Activated T-cell treated with anti-CD3 and anti-CD28 coated beads for 24 hours (primary cell): ENCODE results near the gene TPTE.
"Not testable (repeated sequence)": the region's sequence is repeated elsewhere in the genome, so short reads cannot be mapped to it uniquely, and the experiment has no call there.

Experiments
- DNase-seq: peaks from one replicate; pipeline ENCODE4 v3.0.0-alpha.2; 2020; ENCODE audit warnings: low read depth

Gene TPTE

DNA sequence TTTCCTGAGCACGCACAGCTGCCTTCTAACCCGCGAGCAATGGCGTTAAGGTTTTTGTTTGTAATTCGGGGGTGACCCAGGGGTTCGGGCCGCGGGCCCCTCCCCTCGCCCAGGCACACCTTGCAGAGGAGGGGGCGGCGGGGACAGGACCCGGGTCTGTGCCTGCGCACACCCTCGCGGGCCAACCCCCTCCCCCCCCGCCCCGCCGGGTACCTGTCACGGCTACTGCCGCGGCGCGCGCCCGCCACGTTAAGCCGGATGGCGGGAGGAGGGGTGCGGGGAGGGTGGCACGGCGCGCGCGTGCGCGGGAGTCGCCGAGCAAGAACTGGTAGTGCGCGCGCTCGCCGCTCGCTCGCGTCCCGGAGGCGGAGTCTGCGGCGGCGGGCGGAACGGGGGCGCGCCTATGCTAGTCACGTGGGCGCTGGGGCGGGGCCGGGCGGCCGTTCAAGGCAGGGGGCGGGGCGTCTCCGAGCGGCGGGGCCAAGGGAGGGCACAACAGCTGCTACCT is at the start of gene TPTE:
TSS of gene TPTE (plus strand) at position 493 of the 508 bp plus-strand sequence. CDS start 17,141 bp downstream, outside the sequence.
- no peak for DNase-seq

DNA sequence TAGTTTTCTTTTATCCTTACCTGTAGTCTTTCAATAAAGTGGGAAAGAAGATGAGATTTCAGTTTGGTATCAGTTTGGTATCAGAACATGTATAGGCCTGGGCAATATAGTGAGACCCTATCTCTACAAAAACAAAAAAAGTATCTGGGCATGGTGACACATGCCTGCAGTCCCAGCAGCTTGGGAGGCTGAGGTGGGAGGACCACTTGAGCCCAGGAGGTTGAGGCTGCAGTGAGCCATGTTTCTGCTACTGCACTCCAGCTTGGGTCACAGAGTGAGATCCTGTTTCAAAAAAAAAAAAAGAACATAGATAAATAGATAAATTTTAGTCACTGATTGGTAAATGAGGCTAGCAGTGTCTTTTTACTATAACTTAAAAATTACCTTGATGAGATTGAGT is 49.4 kb upstream of the TPTE start:
- not testable (repeated sequence) for DNase-seq

DNA sequence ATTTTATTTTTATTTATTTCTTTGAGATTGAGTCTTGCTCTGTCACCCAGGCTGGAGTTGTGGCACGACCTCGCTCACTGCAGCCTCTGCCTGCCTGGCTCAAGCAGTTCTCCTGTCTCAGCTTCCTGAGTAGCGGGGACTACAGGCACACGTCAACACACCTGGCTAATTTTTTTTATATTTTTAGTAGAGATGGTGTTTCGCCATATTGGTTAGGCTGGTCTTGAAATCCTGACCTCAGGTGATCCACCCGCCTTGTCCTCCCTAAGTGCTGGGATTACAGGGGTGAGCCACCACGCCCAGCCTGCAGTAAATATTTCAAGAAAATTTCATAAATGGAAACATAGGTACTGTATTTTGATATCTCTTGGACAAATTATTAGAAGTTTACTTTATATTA is 43.6 kb upstream of the TPTE start:
- DNase-seq = not testable (repeated sequence)

DNA sequence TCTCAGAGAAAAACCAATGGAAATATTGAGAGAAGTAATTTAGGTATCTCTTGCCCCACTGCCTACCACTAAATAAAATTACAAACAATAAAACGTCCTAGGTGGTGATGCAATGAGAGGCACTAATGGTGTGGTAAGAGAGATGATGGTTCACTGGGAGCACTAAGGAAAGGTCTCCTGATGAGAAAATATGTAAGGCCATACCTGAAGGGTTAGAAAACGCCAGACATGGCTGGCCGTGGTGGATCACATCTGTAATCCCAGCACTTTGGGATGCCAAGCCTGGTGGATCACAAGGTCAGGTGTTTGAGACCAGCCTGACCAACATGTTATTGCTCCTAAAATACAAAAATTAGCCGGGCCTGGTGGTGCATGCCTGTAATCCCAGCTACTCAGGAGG is 41.5 kb upstream of the TPTE start:
- DNase-seq = not testable (repeated sequence)

DNA sequence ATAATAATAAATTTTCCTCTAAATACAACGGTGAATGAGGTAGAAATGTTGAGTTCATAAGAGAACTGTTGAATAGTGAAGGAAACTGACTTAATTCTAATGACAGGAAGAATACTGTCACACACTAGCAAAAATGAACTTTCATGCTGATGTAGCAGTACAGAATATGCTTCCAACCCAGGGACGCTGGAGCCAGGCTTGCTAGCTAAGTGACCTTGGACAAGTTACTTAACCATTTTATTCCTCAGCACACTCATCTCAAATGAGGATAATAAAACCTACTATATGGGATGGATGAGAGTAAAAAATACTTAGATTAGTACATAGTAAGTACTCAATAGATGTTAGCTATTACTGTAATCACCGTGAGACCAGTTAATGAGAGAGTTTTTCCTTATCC is 36.5 kb upstream of the TPTE start:
- DNase-seq = not testable (repeated sequence)

DNA sequence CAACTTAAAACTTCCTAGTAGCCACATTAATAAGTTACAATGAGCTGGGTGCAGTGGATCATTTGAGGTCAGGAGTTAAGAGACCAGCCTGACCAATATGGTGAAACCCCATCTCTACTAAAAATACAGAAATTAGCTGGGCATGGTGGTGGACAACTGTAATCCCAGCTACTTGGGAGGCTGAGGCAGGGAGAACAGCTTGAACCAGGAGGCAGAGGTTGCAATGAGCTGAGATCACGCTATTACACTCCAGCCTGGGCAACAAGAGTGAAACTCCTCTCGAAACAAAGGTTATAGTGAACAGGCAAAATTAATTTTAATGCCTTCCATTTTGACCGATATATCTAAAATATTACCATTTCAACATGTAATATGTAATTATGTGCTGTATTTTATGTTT is 30.9 kb upstream of the TPTE start:
- DNase-seq = not testable (repeated sequence)

DNA sequence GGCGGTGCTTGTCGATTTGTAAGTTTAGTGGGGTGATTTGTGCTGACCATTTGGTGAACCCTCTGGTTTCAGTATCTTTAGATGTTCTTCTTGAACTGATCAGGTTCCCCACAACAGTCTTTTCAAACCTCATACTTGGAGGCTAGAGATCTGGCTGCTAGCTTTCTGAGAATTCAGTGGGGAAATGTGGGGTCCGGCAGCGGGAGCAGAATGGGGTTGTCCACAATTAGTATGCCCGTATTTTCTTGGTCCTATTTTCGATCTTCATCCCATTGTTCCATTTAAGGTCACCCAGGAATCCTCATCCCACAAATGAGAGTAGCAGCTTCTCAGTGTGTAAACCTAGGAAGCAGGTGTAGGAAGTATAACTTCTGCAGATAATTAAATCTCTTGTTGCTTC is 10.3 kb upstream of the TPTE start:
- no peak for DNase-seq

DNA sequence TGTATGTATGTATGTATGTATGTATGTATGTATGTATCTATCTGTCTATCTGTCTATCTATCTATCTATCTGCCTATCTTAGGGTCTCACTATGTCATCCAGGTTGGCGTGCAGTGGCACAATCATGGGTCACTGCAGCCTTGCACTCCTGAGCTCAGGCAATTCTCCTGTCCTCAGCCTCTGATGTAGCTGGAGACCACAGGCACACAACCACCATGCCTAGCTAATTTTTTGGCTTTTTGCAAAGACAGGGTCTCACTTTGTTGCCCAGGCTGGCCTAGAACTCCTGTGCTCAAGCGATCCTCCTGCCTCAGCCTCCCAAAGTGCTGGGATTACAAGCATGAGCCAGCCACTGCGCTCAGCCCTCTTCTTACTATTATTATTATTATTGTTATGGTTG is 4.5 kb upstream of the TPTE start:
- DNase-seq = not testable (repeated sequence)

DNA sequence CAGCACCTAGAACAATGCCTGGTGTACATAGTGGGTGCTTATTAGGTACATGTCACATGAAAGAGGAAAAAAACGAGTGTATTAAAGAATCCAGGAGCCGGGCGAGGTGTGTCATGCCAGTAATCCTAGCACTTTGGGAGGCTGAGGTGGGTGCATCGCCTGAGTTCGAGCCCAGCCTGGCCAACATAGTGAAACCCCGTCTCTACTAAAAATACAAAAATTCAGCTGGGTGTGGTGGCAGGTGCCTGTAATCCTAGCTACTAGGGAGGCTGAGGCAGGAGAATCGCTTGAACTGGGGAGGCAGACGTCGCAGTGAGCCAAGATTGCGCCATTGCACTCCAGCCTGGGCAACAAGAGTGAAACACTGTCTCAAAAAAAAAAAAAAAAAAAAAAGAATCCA is 3.5 kb upstream of the TPTE start:
- not testable (repeated sequence) for DNase-seq

DNA sequence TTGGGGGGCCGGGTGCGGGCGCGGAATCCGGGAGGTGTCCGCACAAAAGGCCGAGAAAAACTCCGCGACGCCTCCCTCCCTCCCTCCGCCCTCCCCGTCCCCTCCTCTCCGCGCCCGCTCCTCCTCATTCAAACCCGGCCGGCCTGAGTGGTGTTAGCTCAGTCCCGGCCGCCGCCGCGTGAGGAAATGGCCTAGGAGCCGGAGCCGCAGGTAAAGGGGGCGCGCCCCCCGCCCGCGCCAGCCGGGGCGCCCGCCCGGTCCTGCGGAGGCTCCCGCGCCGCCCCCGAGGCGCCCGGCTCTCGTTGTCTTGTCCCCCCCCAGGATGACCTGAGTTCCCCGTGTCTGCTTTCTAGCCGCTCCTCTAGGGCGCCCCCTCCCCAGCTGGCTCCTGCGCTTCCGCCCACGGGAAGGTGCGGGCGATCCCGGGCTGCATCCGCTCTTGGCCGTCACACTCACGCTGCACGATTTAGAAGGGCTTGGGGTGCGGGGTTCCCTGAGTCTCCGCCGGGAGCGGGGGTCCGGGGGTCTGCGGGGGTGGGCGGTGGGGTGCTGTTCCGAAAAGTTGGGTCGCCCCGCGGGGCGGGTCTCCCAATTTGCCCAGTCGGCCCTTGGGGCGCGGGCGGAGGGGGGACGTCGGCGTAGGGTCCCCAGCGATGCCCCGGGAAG is 585 bp downstream of the TPTE start:
- not testable (repeated sequence) for DNase-seq

DNA sequence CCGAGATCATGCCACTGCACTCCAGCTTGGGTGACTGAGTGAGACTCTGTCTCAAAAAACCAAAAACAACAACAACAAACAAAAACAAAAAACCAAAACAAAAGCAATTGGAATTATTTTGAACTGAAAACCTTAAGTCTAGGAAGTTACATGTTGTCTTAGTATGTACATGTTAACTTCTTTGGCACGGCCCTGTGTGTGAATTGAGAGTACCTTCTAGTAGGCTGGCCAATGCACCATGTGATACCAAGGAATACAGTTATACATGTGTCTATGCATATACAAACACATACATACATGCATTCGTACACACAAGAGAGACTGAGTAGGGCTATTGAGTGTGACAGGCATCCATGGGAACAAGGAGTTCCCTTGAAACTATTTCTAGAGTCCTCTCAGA is 18.6 kb downstream of the TPTE start:
- DNase-seq = no peak

DNA sequence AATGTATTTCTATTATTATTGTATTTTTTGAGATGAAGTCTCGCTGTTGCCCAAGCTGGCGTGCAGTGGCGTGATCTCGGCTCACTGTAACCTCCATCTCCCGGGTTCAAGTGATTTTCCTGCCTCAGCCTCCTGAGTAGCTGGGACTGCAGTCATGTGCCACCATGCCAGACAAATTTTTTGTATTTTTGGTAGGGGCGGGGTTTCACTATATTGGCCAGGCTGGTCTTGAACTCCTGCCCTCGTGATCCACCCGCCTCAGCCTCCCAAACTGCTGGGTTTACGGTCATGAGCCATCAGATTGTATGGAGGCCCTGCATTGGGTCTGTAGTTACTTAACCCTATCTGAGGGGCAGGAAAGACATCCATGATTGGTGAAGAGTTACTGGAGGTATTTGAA is 23.0 kb downstream of the TPTE start:
- DNase-seq = not testable (repeated sequence)

DNA sequence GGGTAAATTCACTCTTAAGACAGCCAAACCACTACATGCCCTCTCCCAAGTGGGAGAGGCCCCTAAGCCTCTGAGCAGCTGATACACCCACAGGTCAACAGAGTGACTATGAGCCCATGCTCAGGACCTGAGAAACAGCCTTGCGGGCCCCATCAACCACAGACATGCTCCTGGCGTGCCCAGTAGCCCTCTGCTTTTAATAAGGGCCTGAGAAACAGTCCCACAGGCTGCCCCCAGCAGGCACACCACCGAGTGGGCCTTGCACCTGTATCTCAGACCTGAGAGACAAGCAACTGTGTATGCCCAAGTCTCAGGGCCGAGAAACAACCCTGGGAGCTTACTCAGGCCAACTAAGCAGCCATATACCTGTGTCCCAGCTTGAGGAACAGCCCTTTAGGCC is 26.5 kb downstream of the TPTE start:
- DNase-seq = not testable (repeated sequence)

DNA sequence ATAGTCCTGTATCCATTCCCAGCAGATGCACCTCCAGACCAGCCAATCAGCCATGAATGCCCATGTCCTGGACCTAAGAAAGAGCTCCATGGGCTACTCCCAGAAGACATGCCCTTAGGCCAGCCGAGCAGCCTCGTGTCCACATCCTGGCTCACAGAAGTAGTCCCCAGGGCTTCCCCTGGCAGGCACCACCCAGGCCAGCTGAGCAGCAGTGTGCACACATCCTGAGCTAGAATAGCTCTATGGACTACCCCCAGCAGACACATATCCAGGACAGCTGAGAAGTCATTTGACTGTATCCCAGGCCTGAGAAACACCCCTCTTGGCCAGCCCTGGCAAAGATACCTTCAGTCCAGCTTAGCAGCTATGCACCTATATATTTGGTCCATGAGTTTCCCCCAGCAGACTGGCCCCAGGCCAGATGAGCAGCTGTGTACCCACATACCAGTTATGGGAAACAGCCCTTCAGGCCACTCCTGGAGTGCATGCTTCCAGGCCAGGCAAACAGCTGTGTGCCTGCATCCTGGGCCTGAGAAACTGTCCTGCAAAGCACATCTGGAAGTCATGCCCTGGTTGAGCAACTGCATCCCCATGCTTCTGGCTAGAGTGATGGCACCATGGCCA is 27.1 kb downstream of the TPTE start:
- DNase-seq = not testable (repeated sequence)

DNA sequence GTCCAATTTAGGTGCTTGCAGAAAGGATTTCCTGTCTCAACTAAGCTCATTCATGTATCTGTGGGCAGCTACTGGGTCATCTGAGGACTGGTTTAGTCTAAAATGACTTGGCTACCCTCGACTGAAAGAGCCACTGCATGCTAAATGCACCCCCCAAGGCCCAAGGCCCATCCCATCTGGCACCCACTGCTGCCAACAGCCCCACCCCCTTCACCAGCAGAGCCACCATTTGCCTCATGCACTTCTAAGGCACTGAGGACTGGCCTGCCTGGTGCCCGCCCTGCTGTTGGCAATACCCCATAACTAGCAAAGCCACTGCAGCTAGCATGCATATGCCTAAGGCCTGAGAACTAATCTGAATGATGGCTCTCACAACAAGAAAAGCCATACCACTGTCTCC is 49.4 kb downstream of the TPTE start:
- not testable (repeated sequence) for DNase-seq

DNA sequence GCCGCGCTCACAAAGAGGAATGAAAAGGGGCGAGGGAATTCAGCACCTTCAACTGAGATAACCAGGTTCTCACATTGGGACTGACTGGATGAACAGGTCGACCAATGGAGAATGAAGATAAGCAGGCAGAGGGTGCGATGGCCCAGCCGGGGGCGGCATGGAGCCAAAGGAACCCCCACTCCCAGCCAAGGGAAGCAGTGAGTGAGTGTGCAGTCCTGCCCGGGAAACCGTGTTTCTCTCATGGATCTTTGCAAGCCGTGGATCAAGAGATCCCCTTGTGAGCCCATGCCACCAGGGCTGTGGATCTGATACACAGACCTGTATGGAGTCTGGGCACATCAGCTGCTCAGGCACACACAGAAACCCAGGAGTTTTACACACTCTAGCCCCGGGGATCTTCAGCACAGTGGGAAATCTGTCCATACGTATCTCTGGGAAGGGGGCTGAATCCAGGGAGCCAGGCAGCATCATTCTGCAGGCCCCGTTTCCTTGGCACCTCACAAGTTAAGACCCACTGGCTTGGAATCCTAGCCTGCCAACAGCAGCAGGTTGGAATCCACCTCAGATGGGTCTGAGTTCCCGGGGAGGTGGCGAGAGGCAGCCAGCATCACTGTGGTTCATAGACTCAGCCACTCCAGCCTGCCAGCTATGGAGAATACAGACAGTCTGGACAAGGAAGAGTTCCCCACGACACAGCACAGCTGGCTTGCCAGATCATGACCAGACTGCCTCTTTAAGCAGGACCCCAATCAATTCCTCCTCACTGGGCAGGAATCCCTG is 53.3 kb downstream of the TPTE start:
- not testable (repeated sequence) for DNase-seq

DNA sequence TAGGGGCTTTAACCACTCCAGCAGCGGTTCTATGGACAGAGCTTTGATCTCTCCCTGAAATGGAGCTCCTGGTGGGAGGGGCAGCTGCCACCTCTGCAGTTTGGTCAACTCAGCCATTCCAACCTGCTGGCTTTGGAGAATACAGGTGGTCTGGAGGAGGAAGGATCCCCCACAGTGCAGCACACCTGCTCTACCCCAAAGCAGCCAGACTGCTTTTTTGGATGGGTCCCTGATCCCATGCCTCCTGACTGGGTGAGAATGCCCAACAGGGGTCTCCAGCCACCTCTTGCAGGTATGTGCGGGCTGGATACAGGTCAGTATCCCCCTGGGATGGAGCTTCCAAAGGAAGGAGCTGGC is 53.9 kb downstream of the TPTE start:
- no peak for DNase-seq

DNA sequence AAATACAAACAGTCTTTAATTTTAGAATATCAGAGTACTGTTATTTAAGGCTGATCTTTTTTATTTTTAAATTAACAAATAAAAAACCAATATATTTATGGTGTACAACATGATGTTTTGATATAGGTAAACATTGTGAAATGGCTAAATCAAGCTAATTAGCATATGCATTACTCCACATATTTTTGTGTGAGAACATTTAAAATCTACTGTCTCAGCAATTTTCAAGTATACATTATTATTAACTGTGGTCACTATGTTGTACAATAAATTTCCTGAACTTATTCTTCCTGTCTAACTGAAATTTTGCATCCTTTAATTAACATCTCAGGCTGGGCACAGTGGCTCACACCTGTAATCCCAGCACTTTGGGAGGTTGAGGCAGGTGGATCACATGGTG is 57.5 kb downstream of the TPTE start:
- not testable (repeated sequence) for DNase-seq

DNA sequence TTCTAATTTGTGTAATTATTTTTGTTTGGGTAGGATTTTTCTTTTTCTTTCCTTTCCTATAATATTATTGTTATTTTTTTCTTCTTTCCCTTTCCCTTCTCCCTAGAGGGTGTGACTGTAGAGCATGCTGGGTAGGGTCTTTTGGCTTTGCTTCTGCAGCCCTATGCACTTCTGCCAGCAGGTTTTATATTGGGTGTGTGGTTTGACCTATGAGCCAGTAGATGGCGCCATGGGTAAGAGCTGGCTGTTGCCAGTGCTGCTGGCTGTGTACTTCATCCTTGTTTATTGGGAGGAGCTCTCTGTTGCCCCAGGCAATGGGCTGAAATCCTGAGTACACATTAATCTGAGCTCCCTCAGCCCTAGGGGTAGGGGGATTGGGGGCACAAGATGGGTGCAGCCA is 67.7 kb downstream of the TPTE start:
- DNase-seq = not testable (repeated sequence)

DNA sequence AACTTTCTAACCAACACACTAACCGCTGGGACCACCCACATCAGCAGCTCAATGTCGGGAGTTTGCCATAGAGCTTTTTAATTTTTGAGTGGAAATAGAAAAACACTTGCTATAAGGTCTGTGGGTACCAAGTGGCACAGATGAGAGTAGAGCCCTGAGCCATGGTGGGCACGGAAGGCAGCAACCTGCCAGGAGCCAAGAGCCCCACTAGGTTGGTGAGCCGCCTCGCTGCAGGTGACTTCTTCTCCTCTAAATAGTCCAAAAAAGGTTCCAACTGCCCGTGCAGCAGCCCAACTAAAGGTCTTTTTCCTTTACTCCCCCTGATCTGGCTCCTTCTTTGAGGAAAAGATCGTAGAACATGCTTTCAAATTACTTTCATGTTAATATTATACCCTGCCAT is 85.7 kb downstream of the TPTE start:
- not testable (repeated sequence) for DNase-seq

DNA sequence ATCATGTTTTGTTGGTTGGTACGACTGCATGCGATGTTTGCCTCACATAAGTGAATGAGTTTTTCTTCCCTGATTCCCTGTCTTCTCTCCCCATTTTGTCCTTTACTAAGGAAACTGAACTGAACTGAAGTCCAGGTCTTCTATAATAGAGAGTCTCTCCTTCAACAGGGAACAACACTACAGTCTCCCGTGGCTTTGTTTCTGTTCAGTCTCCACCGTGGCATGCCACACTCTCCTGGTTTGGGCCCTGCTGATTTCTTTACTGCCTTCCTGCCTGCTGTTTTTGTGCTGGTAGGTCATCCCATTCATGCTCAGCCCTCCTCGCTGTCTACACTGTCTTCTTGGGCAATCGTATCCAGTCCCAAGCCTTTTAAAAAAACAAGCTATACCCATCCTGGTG is 92.9 kb downstream of the TPTE start:
- DNase-seq = not testable (repeated sequence)

DNA sequence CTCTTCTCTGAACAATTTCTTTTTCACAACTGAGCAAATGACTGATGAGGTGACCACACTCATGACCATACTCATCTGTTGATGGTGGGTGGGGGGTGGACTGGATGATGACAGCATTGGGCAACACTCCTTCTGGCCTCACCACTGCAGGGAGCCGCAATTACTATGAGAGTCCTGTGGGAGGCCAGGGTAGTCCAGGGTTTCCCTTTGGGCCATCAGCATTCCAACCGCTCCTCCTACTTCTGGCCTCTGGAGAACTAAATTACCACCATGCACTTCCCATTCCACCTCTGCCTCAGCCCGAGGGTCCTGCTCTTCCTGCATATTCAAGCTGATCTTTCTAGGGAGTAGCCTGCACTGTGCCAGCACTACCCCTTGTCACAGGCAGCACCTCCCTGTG is 94.7 kb downstream of the TPTE start:
- not testable (repeated sequence) for DNase-seq

DNA sequence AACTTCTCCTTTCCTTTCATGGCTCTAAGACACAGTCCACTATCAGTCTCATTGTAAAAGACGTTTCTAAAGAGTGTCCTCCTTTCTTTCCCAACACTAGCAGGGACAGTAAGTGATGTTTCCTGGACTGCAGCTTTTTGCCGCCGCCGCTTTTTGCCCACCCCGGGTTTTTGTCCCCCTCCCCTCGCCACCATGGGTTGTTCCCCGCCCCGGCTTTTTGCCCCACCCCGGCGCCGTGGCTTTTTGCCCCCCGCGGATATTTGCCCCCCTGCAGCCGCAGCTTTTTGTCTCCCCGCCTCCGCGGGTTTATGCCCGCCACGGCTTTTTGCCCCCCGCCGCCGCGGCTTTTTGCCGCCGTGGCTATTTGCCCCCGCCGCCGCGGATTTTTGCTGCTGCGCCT is 95.2 kb downstream of the TPTE start:
- no peak for DNase-seq
